Measurements from ENCODE around the gene MYO7A.

DNA sequence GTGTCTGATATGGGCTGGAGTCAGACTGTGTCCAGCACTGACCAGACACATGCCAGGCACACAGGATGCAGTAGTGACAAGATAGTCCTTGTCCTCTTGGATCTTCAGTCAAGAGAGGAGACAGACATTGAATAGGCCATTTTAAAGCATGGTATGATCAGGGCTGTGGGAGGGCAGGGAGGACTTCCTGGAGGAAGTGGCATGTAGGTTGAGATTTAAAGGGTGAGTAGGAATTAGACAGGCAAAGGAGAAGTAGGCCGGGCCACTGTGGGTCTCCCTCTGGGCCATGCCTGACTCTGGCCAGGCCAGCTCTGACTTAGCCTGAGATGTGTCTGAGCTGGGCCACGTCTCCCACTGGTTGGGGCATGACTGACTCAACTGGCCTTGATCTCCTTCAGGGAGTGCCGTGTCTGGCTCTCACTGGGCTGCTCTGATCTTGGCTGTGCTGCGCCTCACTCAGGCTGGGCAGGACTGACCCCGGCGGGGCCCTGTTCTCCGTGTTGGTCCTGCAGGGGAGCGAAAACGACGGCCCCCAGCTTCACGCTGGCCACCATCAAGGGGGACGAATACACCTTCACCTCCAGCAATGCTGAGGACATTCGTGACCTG lies 71.2 kb downstream of the MYO7A start:
- TF ChIP-seq CTCF (IDR thresholded peaks at IDR 0.05) (no peak), POLR2A (IDR thresholded peaks at IDR 0.05) (no peak), EP300 (IDR thresholded peaks at IDR 0.05) (no peak)

Data from ovary (tissue), 3 donors.